ENCODE results near the gene CCDC17.

Gene CCDC17

DNA sequence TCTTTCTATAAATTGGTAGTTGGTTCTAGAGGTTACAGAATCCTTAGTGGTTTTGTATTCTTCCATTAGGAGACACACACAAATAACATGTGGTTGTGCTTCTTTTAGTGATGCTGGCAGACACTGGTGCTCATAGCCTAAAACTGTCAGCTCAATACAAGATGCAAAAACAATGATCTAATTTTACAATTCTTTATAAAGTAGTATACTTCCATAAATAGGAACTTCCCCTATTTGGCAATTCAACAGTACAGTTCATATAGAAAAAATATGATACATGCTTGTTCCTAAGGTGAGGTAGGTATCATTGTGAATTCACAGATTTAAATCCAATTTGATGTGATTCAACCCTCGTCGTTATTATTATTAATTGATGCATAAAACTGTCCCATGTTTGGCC lies 20.8 kb upstream of the CCDC17 start:
- H3K4me3 ChIP-seq (ENCODE audit: low read length), result no peak overlapping the region
- DNase-seq (ENCODE audit: low read depth), result no peak
- TF ChIP-seq, protein P1, sequence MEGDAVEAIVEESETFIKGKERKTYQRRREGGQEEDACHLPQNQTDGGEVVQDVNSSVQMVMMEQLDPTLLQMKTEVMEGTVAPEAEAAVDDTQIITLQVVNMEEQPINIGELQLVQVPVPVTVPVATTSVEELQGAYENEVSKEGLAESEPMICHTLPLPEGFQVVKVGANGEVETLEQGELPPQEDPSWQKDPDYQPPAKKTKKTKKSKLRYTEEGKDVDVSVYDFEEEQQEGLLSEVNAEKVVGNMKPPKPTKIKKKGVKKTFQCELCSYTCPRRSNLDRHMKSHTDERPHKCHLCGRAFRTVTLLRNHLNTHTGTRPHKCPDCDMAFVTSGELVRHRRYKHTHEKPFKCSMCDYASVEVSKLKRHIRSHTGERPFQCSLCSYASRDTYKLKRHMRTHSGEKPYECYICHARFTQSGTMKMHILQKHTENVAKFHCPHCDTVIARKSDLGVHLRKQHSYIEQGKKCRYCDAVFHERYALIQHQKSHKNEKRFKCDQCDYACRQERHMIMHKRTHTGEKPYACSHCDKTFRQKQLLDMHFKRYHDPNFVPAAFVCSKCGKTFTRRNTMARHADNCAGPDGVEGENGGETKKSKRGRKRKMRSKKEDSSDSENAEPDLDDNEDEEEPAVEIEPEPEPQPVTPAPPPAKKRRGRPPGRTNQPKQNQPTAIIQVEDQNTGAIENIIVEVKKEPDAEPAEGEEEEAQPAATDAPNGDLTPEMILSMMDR (conservative IDR thresholded peaks at IDR 0.05; ENCODE audit: low read depth, low read length), result no peak

- no peak for DNase-seq (ENCODE audit: low read depth)
Observed at GRCh38 chr1:45643978-45644377, 20.1 kb upstream of the CCDC17 start.

GRCh38 chr1:45643321-45643720 lies 19.5 kb upstream of the CCDC17 start:
- TF ChIP-seq, protein P1 (conservative IDR thresholded peaks at IDR 0.05; ENCODE audit: low read depth, low read length), result no peak
- H3K4me3 ChIP-seq (ENCODE audit: low read length), result no peak overlapping the region
- DNase-seq (ENCODE audit: low read depth), result no peak

More at GRCh38 chr1:45643978-45644377, 20.1 kb upstream of the CCDC17 start:
- TF ChIP-seq, protein P1 (conservative IDR thresholded peaks at IDR 0.05; ENCODE audit: low read depth, low read length), result no peak
- no peak overlapping the region for H3K4me3 ChIP-seq (ENCODE audit: low read length)

DNA sequence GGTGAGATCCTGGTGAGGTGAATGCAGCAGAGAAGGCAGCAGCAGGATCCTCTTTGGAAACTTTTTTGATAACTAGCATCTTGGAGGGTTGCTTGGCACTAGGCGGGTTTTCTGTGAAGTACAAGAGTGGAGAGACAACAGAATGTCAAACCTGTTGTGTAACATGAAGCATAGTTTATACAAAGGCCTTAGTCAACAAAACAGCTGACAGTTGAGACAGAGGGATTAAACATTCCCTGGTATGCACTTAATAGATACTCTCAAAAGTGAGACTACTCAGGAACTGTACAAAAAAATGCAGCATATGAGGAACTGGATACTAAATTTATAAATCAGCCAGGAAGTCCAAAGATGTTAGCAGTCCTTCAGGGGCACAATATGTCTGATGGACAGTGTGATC lies 16.4 kb upstream of the CCDC17 start:
- H3K4me3 ChIP-seq (ENCODE audit: low read length), result no peak overlapping the region
- no peak for DNase-seq (ENCODE audit: low read depth)
- TF ChIP-seq, protein P1 (conservative IDR thresholded peaks at IDR 0.05; ENCODE audit: low read depth, low read length), result no peak

- TF ChIP-seq, protein P1 (conservative IDR thresholded peaks at IDR 0.05; ENCODE audit: low read depth, low read length), result no peak
- DNase-seq (ENCODE audit: low read depth), result no peak
- no peak overlapping the region for H3K4me3 ChIP-seq (ENCODE audit: low read length)
Observed at GRCh38 chr1:45635211-45635610, 11.4 kb upstream of the CCDC17 start.

- TF ChIP-seq, protein P1 (conservative IDR thresholded peaks at IDR 0.05; ENCODE audit: low read depth, low read length), result no peak
- no peak for DNase-seq (ENCODE audit: low read depth)
- H3K4me3 ChIP-seq (ENCODE audit: low read length), result no peak overlapping the region
Observed at GRCh38 chr1:45630429-45630828, 6.6 kb upstream of the CCDC17 start.

DNA sequence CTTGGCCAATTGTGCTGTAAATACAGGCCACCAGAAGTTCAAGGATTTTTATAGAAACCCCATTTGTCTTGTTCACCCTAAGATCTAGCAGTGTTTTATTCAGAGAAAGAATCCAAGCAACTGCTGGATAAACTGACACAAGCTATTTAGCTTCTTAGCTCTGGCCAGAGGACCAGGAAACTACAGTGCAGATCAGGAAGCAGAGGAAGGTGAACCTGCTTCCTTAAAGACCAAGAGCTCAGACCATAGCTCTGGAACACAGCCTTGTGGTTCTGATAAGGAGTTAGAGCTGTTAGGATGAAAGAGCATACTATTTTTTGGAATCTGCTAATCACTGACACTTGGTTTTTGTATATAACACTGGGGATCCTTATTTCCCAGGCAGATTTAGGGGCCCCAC lies 5.2 kb upstream of the CCDC17 start:
- H3K4me3 ChIP-seq (ENCODE audit: low read length), result no peak overlapping the region
- DNase-seq (ENCODE audit: low read depth), result no peak
- TF ChIP-seq, protein P1 (conservative IDR thresholded peaks at IDR 0.05; ENCODE audit: low read depth, low read length), result no peak

Data from retinal pigment epithelial cell (primary cell).